SU-DHL-6 (cell line): ENCODE data around the gene MYADM.

ENCODE experiments used
- H2AFZ ChIP-seq: fragments of 200-600 bp; sonication (generic); 2 replicates; pipeline ENCODE4 v1.6.1; 2014; ENCODE audit warnings: low read depth, mild to moderate bottlenecking, moderate library complexity, mixed read lengths, antibody characterized with exemption, low read length; ENCODE audit not compliant: severe bottlenecking
- H3F3A ChIP-seq: fragments of 200-600 bp; shearing (Covaris generic); 2 replicates; pipeline ENCODE4 v1.6.0; 2016; ENCODE audit warnings: antibody characterized with exemption, mild to moderate bottlenecking; ENCODE audit not compliant: insufficient read depth
- H3K27ac ChIP-seq: fragments of 200-600 bp; sonication (generic); 2 replicates; pipeline ENCODE4 v1.5.1; 2016; ENCODE audit warnings: low read depth, mild to moderate bottlenecking, low read length, moderate library complexity, mixed read lengths
- H3K27me3 ChIP-seq: fragments of 200-600 bp; sonication (generic), shearing (Covaris generic); 2 replicates; pipeline ENCODE4 v1.6.0; 2014; ENCODE audit warnings: mild to moderate bottlenecking, low read length
- H3K36me3 ChIP-seq: fragments of 200-600 bp; sonication (generic); 2 replicates; pipeline ENCODE4 v1.6.1; 2014; ENCODE audit warnings: mild to moderate bottlenecking, low read length, mixed read lengths
- H3K4me2 ChIP-seq: fragments of 300-600, 200-600 bp; shearing (Covaris generic), sonication (generic); 2 replicates; pipeline ENCODE4 v1.6.0; 2014; ENCODE audit warnings: low read length, low read depth, mild to moderate bottlenecking; ENCODE audit not compliant: poor library complexity, severe bottlenecking
- H3K4me3 ChIP-seq: fragments of 200-600 bp; sonication (generic); 2 replicates; pipeline ENCODE4 v1.5.1; 2014; ENCODE audit warnings: antibody characterized with exemption, low read length, mild to moderate bottlenecking, mixed read lengths; ENCODE audit not compliant: insufficient read depth, poor library complexity, severe bottlenecking
- H3K79me2 ChIP-seq: fragments of 200-600 bp; sonication (generic); 2 replicates; pipeline ENCODE4 v1.6.1; 2014; ENCODE audit warnings: mild to moderate bottlenecking, low read length, moderate library complexity; ENCODE audit not compliant: insufficient read depth
- H3K9ac ChIP-seq: fragments of 200-600 bp; sonication (generic); 2 replicates; pipeline ENCODE4 v1.7.0; 2014; ENCODE audit warnings: mild to moderate bottlenecking, low read length
- H3K9me2 ChIP-seq: fragments of 200-600 bp; sonication (generic); replicated peaks from 2 replicates; pipeline ENCODE4 v1.6.1; 2014; ENCODE audit warnings: low read length; ENCODE audit not compliant: insufficient read depth
- H3K9me3 ChIP-seq: fragments of 200-600 bp; sonication (generic); 2 replicates; pipeline ENCODE4 v1.6.1; 2014; ENCODE audit warnings: low read length, mixed read lengths; ENCODE audit not compliant: insufficient read depth
- H4K20me1 ChIP-seq: fragments of 200-600 bp; sonication (generic); 2 replicates; pipeline ENCODE4 v1.6.1; 2014; ENCODE audit warnings: low read depth, mild to moderate bottlenecking, antibody characterized with exemption, low read length, moderate library complexity, mixed read lengths
- EZH2phosphoT487 ChIP-seq: fragments of 200-600 bp; sonication (generic), shearing (Covaris generic); conservative IDR thresholded peaks from 2 replicates; pipeline ENCODE4 v1.6.1; 2018; ENCODE audit warnings: mild to moderate bottlenecking, antibody characterized with exemption, low read length, moderate library complexity, mixed read lengths
- TF ChIP-seq, protein P1 (sequence below): fragments of 200-600 bp; sonication (generic); IDR thresholded peaks from one replicate; pipeline ENCODE4 v1.5.1; 2017; ENCODE audit warnings: antibody characterized with exemption, mild to moderate bottlenecking, low read length, moderate library complexity; ENCODE audit not compliant: insufficient read depth, poor library complexity, severe bottlenecking

MYADM gene

DNA sequence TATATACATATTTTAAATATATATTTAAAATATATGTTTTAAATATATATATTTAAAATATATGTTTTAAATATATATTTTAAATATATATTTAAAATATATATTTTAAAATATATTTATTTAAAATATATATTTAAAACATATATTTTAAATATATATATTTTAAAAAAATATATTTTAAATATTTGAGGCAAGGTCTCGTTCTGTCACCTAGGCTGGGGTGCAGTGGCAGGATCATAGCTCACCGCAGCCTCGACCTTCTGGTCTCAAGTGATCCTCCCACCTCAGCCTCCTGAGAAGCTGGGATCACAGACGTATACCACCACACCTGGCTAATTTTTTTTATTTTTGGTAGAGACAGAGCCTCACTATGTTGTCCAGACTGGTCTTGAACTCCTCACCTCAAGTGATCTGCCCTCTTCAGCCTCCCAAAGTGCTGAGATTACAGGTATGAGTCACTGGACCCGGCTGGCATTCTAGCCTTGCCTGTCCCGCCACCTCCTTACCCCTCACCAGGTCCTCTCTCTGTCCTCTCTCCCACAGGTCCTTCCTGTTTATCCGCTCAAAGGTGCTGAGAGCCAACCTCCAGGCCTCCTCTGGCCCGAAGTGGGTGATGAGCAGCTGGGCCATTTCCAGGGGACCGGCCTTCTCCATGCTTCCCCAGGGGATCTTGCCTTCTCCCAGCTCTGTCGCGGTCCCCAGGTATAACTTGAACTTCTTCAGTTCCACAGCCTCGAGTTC, 44.1 kb upstream of the MYADM start:
- no peak overlapping the region for H2AFZ ChIP-seq
- no peak overlapping the region for H3K4me2 ChIP-seq
- H3K27me3 ChIP-seq, result no peaks in the 10 kb centered on the region
- no peaks in the 10 kb centered on the region for H3K36me3 ChIP-seq
- H3K9ac ChIP-seq, result no peak overlapping the region
- H3K9me2 ChIP-seq, result no peaks in the 10 kb centered on the region
- TF ChIP-seq, protein P1, sequence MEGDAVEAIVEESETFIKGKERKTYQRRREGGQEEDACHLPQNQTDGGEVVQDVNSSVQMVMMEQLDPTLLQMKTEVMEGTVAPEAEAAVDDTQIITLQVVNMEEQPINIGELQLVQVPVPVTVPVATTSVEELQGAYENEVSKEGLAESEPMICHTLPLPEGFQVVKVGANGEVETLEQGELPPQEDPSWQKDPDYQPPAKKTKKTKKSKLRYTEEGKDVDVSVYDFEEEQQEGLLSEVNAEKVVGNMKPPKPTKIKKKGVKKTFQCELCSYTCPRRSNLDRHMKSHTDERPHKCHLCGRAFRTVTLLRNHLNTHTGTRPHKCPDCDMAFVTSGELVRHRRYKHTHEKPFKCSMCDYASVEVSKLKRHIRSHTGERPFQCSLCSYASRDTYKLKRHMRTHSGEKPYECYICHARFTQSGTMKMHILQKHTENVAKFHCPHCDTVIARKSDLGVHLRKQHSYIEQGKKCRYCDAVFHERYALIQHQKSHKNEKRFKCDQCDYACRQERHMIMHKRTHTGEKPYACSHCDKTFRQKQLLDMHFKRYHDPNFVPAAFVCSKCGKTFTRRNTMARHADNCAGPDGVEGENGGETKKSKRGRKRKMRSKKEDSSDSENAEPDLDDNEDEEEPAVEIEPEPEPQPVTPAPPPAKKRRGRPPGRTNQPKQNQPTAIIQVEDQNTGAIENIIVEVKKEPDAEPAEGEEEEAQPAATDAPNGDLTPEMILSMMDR, result no peak
- no peak for TF ChIP-seq EZH2phosphoT487
- no peaks in the 10 kb centered on the region for H4K20me1 ChIP-seq
- H3K27ac ChIP-seq, result no peak overlapping the region
- H3K79me2 ChIP-seq, result no peaks in the 10 kb centered on the region
- no peaks in the 10 kb centered on the region for H3F3A ChIP-seq
- H3K9me3 ChIP-seq, result no peaks in the 10 kb centered on the region
- no peak overlapping the region for H3K4me3 ChIP-seq

DNA sequence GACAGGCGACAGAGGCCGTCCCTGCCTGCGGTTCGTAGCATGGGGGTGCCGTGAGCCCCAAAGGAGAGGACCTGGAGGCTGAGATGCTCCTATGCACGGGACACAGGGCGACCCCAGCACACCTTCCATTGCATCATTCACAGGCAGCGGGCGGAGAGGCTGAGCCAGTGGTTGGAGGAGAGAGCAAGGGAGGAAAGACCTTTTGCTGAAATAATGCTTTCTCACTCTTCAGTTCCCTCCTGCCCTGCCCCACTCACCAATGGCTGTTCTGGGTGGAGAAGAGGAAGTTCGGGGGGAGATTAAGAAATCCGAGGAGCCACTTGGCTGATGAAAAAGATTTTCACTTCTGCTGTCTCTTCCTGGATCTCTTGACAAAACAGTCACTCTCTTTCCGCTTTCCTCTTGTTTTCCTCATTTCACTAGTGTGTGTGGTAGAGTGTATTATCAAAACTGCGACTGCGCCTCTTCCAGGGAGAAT, 43.5 kb upstream of the MYADM start, which contains the start of gene NLRP12:
Gene NLRP12, minus strand, starts transcription at position 181 of the 478 bp plus-strand sequence. Its CDS starts 140 bp downstream, at position 41.
- Histone ChIP-seq H3K4me3 (no peak within 1 kb of the TSS), H3K36me3 (no peaks in the 10 kb centered on the region), H3K9me2 (no peaks in the 10 kb centered on the region), H2AFZ (no peak within 1 kb of the TSS), H3K27ac (no peak within 1 kb of the TSS), H3F3A (no peaks in the 10 kb centered on the region), H4K20me1 (no peaks in the 10 kb centered on the region), H3K9me3 (no peaks in the 10 kb centered on the region), H3K4me2 (no peak within 1 kb of the TSS), H3K9ac (no peak within 1 kb of the TSS), H3K79me2 (no peaks in the 10 kb centered on the region), H3K27me3 (no peaks in the 10 kb centered on the region)
- no peak for TF ChIP-seq EZH2phosphoT487
- TF ChIP-seq, protein P1, result no peak

DNA sequence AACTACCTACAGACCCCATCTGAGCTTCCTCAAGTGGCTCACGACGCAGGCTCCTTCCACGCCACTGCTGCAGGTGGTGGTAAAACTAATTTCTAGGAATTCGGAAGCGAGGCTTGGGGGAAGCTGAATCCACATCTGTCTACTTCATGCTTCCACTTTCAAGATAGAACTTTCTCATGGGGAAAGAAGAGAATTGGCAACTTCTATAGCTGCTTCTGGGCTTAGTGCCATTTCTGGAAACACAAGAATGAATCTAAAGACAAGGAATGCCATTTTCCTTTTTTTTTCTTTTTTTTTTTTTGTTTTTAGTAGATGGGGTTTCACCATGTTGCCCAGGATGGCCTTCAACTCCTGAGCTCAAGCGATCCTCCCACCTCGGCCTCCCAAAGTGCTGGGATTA, 40.8 kb upstream of the MYADM start:
- Histone ChIP-seq H3F3A (no peaks in the 10 kb centered on the region), H4K20me1 (no peaks in the 10 kb centered on the region), H3K9ac (no peak overlapping the region), H3K4me3 (no peak overlapping the region), H3K9me2 (no peaks in the 10 kb centered on the region), H3K27ac (no peak overlapping the region), H3K27me3 (no peaks in the 10 kb centered on the region), H3K4me2 (no peak overlapping the region), H3K79me2 (no peaks in the 10 kb centered on the region), H3K9me3 (no peaks in the 10 kb centered on the region), H3K36me3 (no peaks in the 10 kb centered on the region), H2AFZ (no peak overlapping the region)
- TF ChIP-seq, protein P1, result no peak
- no peak for TF ChIP-seq EZH2phosphoT487
